AG10803 (cell line): Measurements from ENCODE around the gene KDM4B.

Source experiments
- DNase-seq: peaks from one replicate; pipeline ENCODE4 v3.0.0; 2010; ENCODE audit warnings: low read depth
- H3K4me3 ChIP-seq: 2 replicates; pipeline ENCODE4 v1.5.1; 2011; ENCODE audit warnings: mild to moderate bottlenecking, low read length, control low read depth
- CTCF ChIP-seq: conservative IDR thresholded peaks from 2 replicates; pipeline ENCODE4 v1.5.1; 2011; ENCODE audit warnings: mild to moderate bottlenecking, low read length, control low read depth, inconsistent platforms

The KDM4B gene

GRCh38 chr19:5074830-5075394 is 106.0 kb downstream of the KDM4B start:
- no peak for TF ChIP-seq CTCF
- H3K4me3 ChIP-seq = no peak overlapping the region
- no peak for DNase-seq

- no peak overlapping the region for H3K4me3 ChIP-seq
- TF ChIP-seq CTCF = no peak
- DNase-seq = no peak
Observed at GRCh38 chr19:5075597-5075996, 106.7 kb downstream of the KDM4B start.

- TF ChIP-seq CTCF = no peak
- DNase-seq = no peak
- no peak overlapping the region for H3K4me3 ChIP-seq
Observed at GRCh38 chr19:5076440-5077208, 107.7 kb downstream of the KDM4B start.

GRCh38 chr19:5077209-5077515 is 108.2 kb downstream of the KDM4B start:
- no peak for TF ChIP-seq CTCF
- H3K4me3 ChIP-seq = no peak overlapping the region
- DNase-seq = no peak

GRCh38 chr19:5078182-5078581 is 109.3 kb downstream of the KDM4B start:
- TF ChIP-seq CTCF = no peak
- DNase-seq = no peak
- no peak overlapping the region for H3K4me3 ChIP-seq

GRCh38 chr19:5078666-5079065 is 109.8 kb downstream of the KDM4B start:
- no peak for TF ChIP-seq CTCF
- no peak overlapping the region for H3K4me3 ChIP-seq

GRCh38 chr19:5079071-5079774 is 110.3 kb downstream of the KDM4B start:
- H3K4me3 ChIP-seq = no peak overlapping the region
- TF ChIP-seq CTCF = no peak
- DNase-seq = no peak

More at GRCh38 chr19:5078666-5079065, 109.8 kb downstream of the KDM4B start:
- no peak for DNase-seq
